HG03280 (cell line): ENCODE measurements around the gene DYSF.

Source experiments
- ATAC-seq: cut with Tn5 transposase; IDR thresholded peaks from one replicate; pipeline ENCODE4 v1.9.1; 2021; ENCODE audit warnings: mild to moderate bottlenecking, moderate library complexity; ENCODE audit not compliant: unreplicated experiment

The DYSF gene

GRCh38 chr2:71526141-71526540 lies 72.8 kb downstream of the DYSF start:
- ATAC-seq: no peak

- no peak for ATAC-seq
Observed at GRCh38 chr2:71526975-71527374, 73.6 kb downstream of the DYSF start.

- no peak for ATAC-seq
Observed at GRCh38 chr2:71528131-71528591, 74.8 kb downstream of the DYSF start.

GRCh38 chr2:71528749-71529148 lies 75.4 kb downstream of the DYSF start:
- ATAC-seq: no peak

GRCh38 chr2:71530211-71530610 lies 76.8 kb downstream of the DYSF start:
- ATAC-seq: no peak

- no peak for ATAC-seq
Observed at GRCh38 chr2:71530641-71531332, 77.4 kb downstream of the DYSF start.

GRCh38 chr2:71531522-71532047 lies 78.2 kb downstream of the DYSF start:
- no peak for ATAC-seq

- no peak for ATAC-seq
Observed at GRCh38 chr2:71532327-71532726, 79.0 kb downstream of the DYSF start.

- no peak for ATAC-seq
Observed at GRCh38 chr2:71534201-71534600, 80.8 kb downstream of the DYSF start.

- no peak for ATAC-seq
Observed at GRCh38 chr2:71534826-71535225, 81.5 kb downstream of the DYSF start.

- ATAC-seq: no peak
Observed at GRCh38 chr2:71535526-71535925, 82.2 kb downstream of the DYSF start.

- no peak for ATAC-seq
Observed at GRCh38 chr2:71536226-71536671, 82.9 kb downstream of the DYSF start.

GRCh38 chr2:71538241-71538640 lies 84.9 kb downstream of the DYSF start:
- no peak for ATAC-seq

GRCh38 chr2:71538656-71539265 lies 85.4 kb downstream of the DYSF start:
- ATAC-seq: no peak

- ATAC-seq: no peak
Observed at GRCh38 chr2:71540818-71541217, 87.5 kb downstream of the DYSF start.

GRCh38 chr2:71544919-71545571 lies 91.7 kb downstream of the DYSF start:
- no peak for ATAC-seq

GRCh38 chr2:71545572-71546274 lies 92.4 kb downstream of the DYSF start:
- peak; percentile 58 for ATAC-seq

- no peak for ATAC-seq
Observed at GRCh38 chr2:71546275-71546638, 92.9 kb downstream of the DYSF start.

GRCh38 chr2:71546777-71547281 lies 93.5 kb downstream of the DYSF start:
- ATAC-seq: no peak

- ATAC-seq: no peak
Observed at GRCh38 chr2:71547616-71548285, 94.4 kb downstream of the DYSF start.
